ENCODE results near the gene NME3. TPM values are rescaled to one million over a fixed set of nuclear protein-coding genes. Genes with fewer than 3 reads are reported as not detected.
A peak's percentile ranks its signal among the peaks of the same experiment; 100 is the strongest.

Gene NME3
- total and polyA plus RNA-seq, 10 of the 15 experiments (the other 5 are each of a cell fraction or from before 2014, with no cell fraction given), result 0.61 to 55.5 (median 26.5) TPM

DNA sequence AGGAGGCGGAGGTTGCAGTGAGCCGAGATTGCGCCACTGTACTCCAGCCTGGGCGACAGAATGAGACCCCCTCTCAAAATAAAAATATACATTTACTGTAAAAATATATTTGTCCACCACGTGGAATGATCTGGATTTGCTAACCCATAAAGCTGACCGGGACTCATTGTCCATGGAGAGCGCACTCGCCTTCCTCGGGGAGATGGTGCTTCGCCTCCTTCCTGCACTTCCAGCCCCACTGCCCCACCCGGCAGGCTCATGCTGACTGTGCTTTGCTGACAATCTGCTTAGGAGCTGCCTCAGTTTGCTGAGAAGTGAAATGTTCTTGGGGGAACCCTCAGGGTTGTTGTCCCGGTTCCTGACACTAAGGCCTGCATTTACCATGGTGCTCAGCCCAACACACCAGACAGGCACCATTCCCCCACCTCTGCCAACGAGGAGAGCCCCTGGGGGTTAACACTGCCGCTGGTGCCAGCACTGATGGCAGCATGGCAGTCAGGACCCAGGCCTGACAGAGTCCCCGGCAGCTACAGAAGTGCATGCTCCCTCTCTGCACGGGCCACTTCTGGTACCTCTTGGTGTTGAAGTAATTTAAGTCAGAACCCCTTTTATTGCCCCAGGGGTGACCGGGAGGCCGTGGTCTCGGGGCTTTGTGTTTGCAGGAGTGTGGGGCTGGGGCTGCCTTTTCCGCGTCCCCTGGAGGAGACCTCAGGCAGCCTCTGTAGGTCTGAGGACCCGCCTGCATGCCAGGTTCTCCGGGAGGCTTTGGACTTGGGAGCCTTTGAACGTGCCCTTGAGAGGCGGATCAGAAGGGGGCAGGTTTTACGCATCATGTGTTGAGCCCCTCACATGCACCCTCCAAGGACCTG, 13.9 kb upstream of the NME3 start (continued):
- TF ChIP-seq BCL11A (IDR thresholded peaks at IDR 0.05; ENCODE audit: low read depth, low read length) (no peak), POLR2AphosphoS5 (IDR thresholded peaks at IDR 0.05; ENCODE audit: low read length) (no peak), TCF3 (IDR thresholded peaks at IDR 0.05; ENCODE audit: borderline replicate concordance, insufficient read depth, low read depth, low read length) (no peak), RELA (IDR thresholded peaks at IDR 0.05; ENCODE audit: borderline replicate concordance, partially characterized antibody) (no peak)

DNA sequence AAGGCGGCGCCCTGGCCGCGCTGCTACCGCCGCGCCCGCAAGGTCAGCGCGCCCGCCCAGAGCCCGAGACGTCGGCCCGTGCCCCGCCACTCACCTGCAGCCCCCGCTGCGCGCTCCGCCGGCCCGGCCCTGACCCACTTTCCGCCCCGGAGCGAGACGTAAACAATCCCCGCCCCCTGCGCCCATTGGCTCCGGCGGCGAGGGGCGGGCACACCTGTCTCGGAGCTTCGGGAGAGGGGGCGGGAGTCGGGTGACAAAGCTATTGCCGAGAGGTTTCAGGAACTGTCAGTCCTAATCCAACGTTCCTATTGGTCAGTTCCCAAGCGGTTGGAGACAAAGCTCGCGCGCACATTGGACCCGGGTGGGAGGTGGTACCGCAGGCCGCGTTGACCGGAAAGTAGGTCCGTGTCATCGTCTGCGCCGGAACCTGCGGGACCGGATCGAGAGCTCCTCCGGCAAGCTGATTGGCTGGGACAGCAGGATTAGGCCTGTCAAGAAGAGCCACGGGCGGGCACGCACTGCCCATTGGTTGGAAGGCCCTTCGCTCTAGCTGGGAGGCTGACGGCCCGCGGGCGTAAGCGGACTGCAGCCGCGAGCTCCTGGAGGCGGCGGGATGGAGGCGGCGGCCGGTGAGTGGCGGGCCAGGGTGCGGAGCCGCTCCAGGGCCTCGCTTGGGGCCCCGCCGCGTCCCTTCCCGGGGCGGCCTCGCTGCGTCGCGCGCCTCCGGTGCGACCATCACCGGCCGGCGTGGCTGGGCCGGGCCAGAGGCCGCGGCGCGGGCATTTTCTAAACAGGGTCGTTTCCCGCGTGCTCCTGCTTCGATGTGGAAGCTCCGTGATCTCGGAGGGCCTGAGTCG, 11.3 kb upstream of the NME3 start, which contains the start of the genes NUBP2 and SPSB3:
Gene NUBP2, plus strand, starts transcription at position 553 of the 857 bp plus-strand sequence. Its CDS starts 61 bp downstream, at position 614.
Gene SPSB3, minus strand, starts transcription at position 164 of the 857 bp plus-strand sequence. CDS start 1,088 bp downstream, outside the sequence.
- POLR2A ChIA-PET, result interaction anchor here (0.6 to 2.5 kb wide), 10 partner anchors 11 to 189 kb away, joined by 3 to 39 read pairs (median 7); partner anchors contain the start of genes EME2, FAHD1, HAGH and JPT2
- Histone ChIP-seq H3K4me2 (ENCODE audit: control insufficient read depth, insufficient read depth) (peak within 1 kb of the TSS; percentile 77), H3K4me1 (ENCODE audit: control insufficient read depth, insufficient read depth, low read length) (peaks cover 6% of the 10 kb centered on the region; the same call in 1 of the 2 replicates), H3K36me3 (ENCODE audit: control insufficient read depth in 2 of 2, insufficient read depth in 2 of 2, low read length in 1 of 2) (peaks cover 4 to 8% of the 10 kb centered on the region in 2 experiments; a peak in 3 of 4 replicates), H3K27me3 (replicated peaks in 1 of 2; ENCODE audit: control insufficient read depth in 2 of 2, insufficient read depth in 2 of 2, low read length in 1 of 2) (no peaks in the 10 kb centered on the region), H4K20me1 (ENCODE audit: control insufficient read depth, insufficient read depth) (no peaks in the 10 kb centered on the region), H3K4me3 (peak within 1 kb of the TSS; percentile 94), H3K79me2 (ENCODE audit: control insufficient read depth, insufficient read depth, low read length) (peaks cover 15% of the 10 kb centered on the region), H3K9ac (ENCODE audit: control insufficient read depth, insufficient read depth, low read length) (peak within 1 kb of the TSS; percentile 89), H3K9me3 (replicated peaks; ENCODE audit: control insufficient read depth, insufficient read depth, low read length) (no peaks in the 10 kb centered on the region), H2AFZ (ENCODE audit: control insufficient read depth, low read depth, low read length) (peak within 1 kb of the TSS; percentile 23), H3K27ac (ENCODE audit: control insufficient read depth, insufficient read depth) (peak within 1 kb of the TSS; percentile 68)
- FAIRE-seq (peak; percentile 100), DNase-seq (ENCODE audit: low read depth, low spot score) (peak; percentile 100), ATAC-seq (peak; percentile 96)
- SMC1A ChIA-PET (ENCODE audit: uncharacterized antibody, unreplicated experiment), result interaction anchor here (0.7 to 1.5 kb wide), 5 partner anchors 10 to 373 kb away, joined by 3 to 4 read pairs (median 3); partner anchors contain the start of genes EME2, MRPS34, NME3 and TRAF7
- CTCF ChIA-PET, result interaction anchor here (0.7 to 1.6 kb wide), 10 partner anchors 9 to 628 kb away, joined by 3 to 12 read pairs (median 4); partner anchors contain the start of genes EME2, FAHD1, JPT2 and MAPK8IP3
- RAD21 ChIA-PET (ENCODE audit: unreplicated experiment), result interaction anchor here (0.7 to 1.4 kb wide), 11 partner anchors 11 to 362 kb away, joined by 3 to 22 read pairs (median 4); partner anchors contain the start of genes EME2, JPT2, MAPK8IP3 and MRPS34
- intact Hi-C loops (cut with micrococcal nuclease; ENCODE audit: unreplicated experiment) (loop anchor here (2.0 kb wide), 2 partner anchors 44 to 362 kb away; partner anchors contain the start of genes FAHD1, HAGH and UQCC4), in situ Hi-C loops (cut with MboI) (no loop called here)
- no TSS peak for BruUV-seq (replicated peaks)
- under 1% methylated on average over 90 of the region's 102 CpGs for WGBS (ENCODE audit: insufficient coverage, insufficient replicate concordance, low lambda C conversion rate, missing lambda C conversion rate)
- TF ChIP-seq BCL3 (IDR thresholded peaks at IDR 0.05; ENCODE audit: borderline replicate concordance, insufficient read depth, low read depth, low read length, poor library complexity, severe bottlenecking) (no peak), CREB1 (IDR thresholded peaks at IDR 0.05; ENCODE audit: low read depth) (peak; percentile 100), WRNIP1 (IDR thresholded peaks at IDR 0.05; ENCODE audit: borderline replicate concordance, low read depth, low read length) (no peak), CEBPB (IDR thresholded peaks at IDR 0.05; ENCODE audit: borderline replicate concordance in 1 of 2, low read depth in 2 of 2, low read length in 2 of 2) (no peak), DPF2 (IDR thresholded peaks at IDR 0.05) (peak; percentile 100), NR2C2 (IDR thresholded peaks at IDR 0.05; ENCODE audit: borderline replicate concordance, control insufficient read depth, insufficient read length, low read depth) (no peak)
- TF ChIP-seq, protein P1, sequence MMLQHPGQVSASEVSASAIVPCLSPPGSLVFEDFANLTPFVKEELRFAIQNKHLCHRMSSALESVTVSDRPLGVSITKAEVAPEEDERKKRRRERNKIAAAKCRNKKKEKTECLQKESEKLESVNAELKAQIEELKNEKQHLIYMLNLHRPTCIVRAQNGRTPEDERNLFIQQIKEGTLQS (IDR thresholded peaks at IDR 0.05; ENCODE audit: borderline replicate concordance, extremely low read depth, low read depth, low read length), result peak; percentile 44; the same call in 1 of the 2 replicates
- TF ChIP-seq, protein P2, sequence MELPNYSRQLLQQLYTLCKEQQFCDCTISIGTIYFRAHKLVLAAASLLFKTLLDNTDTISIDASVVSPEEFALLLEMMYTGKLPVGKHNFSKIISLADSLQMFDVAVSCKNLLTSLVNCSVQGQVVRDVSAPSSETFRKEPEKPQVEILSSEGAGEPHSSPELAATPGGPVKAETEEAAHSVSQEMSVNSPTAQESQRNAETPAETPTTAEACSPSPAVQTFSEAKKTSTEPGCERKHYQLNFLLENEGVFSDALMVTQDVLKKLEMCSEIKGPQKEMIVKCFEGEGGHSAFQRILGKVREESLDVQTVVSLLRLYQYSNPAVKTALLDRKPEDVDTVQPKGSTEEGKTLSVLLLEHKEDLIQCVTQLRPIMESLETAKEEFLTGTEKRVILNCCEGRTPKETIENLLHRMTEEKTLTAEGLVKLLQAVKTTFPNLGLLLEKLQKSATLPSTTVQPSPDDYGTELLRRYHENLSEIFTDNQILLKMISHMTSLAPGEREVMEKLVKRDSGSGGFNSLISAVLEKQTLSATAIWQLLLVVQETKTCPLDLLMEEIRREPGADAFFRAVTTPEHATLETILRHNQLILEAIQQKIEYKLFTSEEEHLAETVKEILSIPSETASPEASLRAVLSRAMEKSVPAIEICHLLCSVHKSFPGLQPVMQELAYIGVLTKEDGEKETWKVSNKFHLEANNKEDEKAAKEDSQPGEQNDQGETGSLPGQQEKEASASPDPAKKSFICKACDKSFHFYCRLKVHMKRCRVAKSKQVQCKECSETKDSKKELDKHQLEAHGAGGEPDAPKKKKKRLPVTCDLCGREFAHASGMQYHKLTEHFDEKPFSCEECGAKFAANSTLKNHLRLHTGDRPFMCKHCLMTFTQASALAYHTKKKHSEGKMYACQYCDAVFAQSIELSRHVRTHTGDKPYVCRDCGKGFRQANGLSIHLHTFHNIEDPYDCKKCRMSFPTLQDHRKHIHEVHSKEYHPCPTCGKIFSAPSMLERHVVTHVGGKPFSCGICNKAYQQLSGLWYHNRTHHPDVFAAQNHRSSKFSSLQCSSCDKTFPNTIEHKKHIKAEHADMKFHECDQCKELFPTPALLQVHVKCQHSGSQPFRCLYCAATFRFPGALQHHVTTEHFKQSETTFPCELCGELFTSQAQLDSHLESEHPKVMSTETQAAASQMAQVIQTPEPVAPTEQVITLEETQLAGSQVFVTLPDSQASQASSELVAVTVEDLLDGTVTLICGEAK (IDR thresholded peaks at IDR 0.05; ENCODE audit: borderline replicate concordance), result peak; percentile 98

Measured in GM12878 (cell line).